Fibroblast of skin of scalp (primary cell): ENCODE measurements around the gene MT2A.

ENCODE experiments used
- DNase-seq: peaks from one replicate; pipeline ENCODE4 v3.0.0-alpha.2; 2013

Gene MT2A

DNA sequence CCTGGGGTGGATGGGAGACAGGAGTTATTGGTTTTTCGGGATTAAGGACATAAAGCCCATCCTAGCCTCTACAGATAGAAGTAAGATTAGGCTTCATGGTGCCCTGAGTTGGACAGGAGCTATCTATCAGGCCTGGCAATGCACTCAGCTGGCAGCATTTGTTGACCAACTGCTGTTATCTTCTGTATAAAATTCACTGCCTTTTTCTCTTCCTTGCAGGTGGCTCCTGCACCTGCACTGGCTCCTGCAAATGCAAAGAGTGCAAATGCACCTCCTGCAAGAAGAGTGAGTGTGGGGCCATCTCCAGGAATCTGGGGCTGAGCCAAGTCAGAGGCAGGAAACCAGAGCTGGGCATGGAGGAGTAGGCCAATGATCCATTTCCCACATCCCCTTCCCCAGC lies 30.7 kb downstream of the MT2A start:
- DNase-seq = no peak

DNA sequence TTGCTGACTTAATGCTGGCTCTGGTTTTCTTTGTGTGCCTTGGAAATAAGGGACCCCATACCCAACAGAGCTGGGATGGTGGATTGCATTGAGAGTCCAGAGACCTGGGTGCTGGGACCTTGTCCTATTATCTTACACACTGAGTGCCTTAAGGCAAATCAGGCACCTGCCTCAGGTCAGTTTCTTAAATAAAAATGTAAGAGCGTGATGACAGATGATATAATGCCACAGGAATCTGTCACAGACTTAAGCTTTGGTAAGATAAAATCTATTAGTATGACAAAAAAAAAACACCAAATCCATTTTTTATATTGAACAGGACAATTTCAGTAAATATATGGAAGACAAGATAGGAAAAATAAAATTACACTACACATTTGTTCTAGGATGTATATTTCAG lies 31.7 kb downstream of the MT2A start:
- no peak for DNase-seq

DNA sequence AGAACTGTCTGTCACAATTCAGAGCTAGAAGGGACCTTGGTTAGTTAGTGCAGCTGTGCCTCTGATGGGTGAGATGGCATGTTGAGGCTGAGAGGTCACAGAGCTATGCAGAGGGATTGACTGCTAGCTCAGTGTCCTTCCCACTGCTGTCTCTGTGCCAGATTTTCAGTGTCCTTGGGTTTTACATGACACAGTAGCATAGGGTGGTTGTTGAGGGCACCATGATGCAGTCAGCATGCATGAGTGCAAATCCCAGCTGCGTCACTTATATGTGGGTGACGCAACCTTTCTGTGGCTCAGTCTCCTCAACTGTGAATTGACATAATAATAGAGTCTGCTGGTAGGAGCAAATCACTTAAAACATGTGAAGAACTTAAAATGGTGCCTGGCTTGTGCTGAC lies 32.8 kb downstream of the MT2A start:
- no peak for DNase-seq

DNA sequence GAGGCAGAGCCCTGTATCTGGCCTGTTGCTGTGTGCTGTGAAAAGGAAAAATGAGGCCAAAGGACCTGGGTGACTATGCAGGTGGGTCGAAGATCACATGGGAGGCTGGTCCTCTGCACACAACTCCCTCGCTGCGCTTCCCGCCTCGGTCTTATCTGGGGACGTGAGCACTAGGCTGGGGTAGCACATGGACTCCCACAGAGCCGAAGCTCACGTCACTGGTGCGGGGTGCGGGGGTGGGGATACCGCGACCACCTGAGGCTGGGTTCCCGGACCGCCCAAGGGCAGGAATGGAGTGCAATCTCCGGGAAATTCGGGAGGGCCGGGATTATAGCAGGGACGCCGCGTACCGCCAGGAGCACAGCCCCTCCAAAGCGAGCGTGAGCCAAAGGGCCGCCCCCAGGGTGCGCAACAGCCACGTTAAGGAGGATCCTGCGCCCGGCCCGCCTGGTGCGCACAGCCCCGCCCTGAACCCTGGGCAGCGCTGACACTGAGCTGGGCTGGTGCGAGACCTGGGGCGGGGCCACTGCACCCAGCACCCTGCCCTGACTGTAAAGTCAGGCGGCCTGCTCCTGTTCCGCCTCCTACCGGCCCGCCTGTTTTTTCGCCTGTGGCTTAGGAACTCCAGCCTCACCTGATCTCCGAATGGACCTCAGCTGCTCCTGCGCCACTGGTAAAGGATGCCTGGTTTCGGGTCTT lies 34.8 kb downstream of the MT2A start:
- no peak for DNase-seq

DNA sequence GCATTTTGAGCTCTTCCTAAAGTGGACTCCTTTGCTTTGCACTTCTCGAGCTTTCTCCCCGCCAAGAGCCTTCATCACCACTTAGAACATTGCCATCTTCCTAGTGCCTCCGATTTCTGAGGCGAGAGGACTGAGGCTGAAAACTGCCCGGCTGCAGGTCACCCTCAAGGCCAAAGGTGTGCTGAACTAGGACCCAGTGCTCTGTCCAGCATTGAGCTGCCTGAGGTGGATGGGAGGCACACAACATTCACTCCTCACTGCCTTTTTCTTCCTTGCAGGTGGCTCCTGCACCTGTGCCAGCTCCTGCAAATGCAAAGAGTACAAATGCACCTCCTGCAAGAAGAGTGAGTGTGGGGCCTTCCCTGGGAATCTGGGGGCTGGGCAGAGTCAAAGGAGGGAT lies 35.4 kb downstream of the MT2A start:
- no peak for DNase-seq

GRCh38 chr16:56645311-56645710 lies 36.9 kb downstream of the MT2A start:
- no peak for DNase-seq

GRCh38 chr16:56645838-56646237 lies 37.5 kb downstream of the MT2A start:
- DNase-seq = no peak

DNA sequence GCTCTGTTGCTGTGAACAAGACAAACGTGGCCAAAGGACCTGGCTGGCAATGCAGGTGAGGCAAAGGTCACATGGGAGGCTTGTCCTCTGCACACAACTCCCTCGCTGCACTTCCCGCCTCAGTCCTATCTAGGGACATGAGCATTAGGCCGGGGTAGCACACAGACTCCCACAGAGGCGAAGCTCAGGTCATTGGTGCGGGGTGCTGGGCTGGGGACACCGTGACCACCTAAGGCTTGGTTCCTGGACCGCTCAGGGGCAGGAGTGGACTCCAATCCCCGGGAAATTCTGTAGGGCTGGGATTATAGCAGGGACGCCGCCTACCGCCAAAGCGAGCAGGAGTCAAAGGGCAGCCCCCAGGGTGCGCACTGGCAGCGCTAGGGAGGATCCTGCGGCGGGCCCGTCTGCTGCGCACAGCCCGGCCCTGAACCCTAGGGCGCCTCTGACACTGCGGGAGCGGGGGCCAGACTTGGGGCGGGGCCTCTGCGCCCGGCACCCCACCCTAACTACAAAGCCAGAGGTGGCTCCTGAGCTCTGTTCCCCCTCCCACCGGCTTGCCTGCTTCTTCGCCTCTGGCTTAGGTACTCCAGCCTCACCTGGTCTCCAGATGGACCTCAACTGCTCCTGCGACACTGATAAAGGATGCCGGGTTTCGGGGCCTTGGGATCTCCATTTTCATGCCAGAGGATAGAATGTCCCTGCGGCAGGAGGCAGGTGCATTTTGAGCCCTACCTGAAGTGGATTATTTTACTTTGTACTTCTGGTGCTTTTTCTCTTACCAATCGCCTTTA lies 39.5 kb downstream of the MT2A start:
- DNase-seq = no peak

DNA sequence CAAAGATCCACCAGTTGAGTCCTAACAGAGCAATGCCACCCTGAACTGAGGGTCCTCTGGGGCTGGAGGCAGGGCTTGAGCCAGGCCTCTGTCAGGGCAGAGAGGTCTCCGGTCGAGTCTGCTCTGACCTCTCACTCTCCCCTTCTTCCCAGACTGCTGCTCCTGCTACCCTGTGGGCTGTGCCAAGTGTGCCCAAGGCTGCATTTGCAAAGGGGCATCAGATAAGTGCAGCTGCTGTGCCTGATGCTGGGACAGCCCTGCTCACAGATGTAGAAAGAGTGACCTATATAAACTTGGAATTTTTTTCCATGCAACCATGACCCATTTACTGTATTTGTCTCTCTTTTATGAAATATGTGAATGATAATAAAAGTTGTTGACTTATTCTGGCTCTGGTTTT lies 40.9 kb downstream of the MT2A start:
- no peak for DNase-seq

GRCh38 chr16:56649820-56650219 lies 41.4 kb downstream of the MT2A start:
- DNase-seq = no peak

GRCh38 chr16:56651586-56651985 lies 43.2 kb downstream of the MT2A start, which contains the start of gene MT1B:
Gene MT1B, plus strand, starts transcription at chr16:56651886. Its CDS starts 68 bp downstream, at chr16:56651954.
- no peak for DNase-seq

- DNase-seq = no peak
Measured at GRCh38 chr16:56652600-56652999, 44.2 kb downstream of the MT2A start.

- no peak for DNase-seq
Measured at GRCh38 chr16:56653218-56653617, 44.8 kb downstream of the MT2A start.

DNA sequence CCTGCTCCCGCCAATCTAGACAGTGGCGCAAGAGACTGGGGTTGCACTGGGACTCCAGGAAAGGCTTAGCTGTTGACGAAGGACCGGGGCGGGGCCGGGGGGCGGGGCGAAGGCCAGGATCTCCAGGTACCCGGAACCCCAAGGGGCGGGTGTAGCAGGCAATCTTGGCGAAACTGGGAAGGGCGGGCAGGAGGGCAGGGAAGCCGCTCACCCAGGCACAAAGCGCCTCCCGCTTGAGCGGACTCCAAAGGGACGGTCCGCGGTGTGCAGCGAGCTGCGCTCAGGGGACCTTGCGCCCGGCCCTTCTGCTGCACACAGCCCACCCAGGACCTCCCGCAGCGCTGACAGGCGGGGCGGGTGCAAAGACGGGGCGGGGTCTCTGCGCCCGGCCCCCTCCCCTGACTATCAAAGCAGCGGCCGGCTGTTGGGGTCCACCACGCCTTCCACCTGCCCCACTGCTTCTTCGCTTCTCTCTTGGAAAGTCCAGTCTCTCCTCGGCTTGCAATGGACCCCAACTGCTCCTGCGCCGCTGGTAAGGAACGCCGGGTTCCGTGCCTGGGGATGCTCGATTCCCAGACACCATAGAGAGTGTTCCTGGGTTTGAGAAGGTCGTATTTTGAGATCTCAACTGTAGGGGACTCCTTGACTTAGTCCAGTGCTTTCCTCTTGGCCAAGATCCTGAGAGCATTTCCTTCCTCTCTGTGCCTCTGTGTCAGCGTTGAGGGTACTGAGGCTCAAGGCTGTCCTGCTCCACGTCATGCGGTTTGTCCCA lies 49.4 kb downstream of the MT2A start, which contains the start of gene MT1F:
Gene MT1F (plus strand): TSS at position 405 of the 772 bp plus-strand sequence. CDS start 100 bp downstream, at position 505.
- DNase-seq = peak; percentile 18

DNA sequence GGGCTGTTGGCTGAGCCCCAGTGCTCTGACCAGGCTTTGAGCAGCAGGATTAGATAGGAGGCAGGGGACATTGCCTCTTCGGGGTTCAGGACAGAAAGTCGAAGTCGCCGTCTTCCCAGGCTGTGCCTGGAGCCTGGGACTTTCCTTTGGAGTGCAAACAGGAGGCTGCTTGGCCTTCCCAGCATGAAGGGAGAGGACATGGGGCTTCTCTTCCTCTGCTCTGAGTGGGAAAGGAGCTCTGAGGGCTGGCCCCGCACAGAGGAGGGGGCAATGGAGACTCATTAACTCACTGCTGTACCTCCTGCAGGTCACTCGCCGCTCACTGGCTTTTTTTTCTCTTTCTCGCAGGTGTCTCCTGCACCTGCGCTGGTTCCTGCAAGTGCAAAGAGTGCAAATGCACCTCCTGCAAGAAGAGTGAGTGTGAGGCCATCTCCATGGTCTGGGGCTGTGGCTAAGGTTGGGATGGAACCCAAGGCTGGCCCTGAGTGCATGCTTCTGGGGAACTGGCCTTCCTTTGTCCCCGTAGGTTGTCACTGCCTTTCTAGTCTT lies 50.0 kb downstream of the MT2A start:
- no peak for DNase-seq
